DND-41 (cell line): ENCODE results near the gene PRICKLE3.

ENCODE experiments used
- ATAC-seq: fragments of 200-7000 bp; cut with Tn5 transposase; 3 replicates; pipeline ENCODE4 v1.9.1; 2021; ENCODE audit warnings: low read depth; ENCODE audit not compliant: insufficient read depth
- DNase-seq: peaks from one replicate; pipeline ENCODE4 v3.0.0-alpha.2; 2020
- H2AFZ ChIP-seq: 2 replicates; pipeline ENCODE4 v1.6.0; 2012; ENCODE audit warnings: low read depth, low read length
- H3K27ac ChIP-seq: 2 replicates; pipeline ENCODE4 v1.5.1; 2012; ENCODE audit warnings: low read length, inconsistent platforms
- H3K27me3 ChIP-seq: fragments of 200-600 bp; sonication (generic); 2 replicates; pipeline ENCODE4 v1.6.0; 2012; ENCODE audit warnings: low read length, mild to moderate bottlenecking, inconsistent platforms; ENCODE audit not compliant: insufficient read depth, poor library complexity
- H3K36me3 ChIP-seq: 2 replicates; pipeline ENCODE4 v1.5.1; 2012; ENCODE audit warnings: low read length, inconsistent platforms; ENCODE audit not compliant: insufficient read depth
- H3K4me1 ChIP-seq: 2 replicates; pipeline ENCODE4 v1.5.1; 2012; ENCODE audit warnings: mild to moderate bottlenecking, low read length; ENCODE audit not compliant: insufficient read depth
- H3K4me2 ChIP-seq: 2 replicates; pipeline ENCODE4 v1.6.0; 2012; ENCODE audit warnings: mild to moderate bottlenecking, moderate library complexity, low read length, inconsistent platforms; ENCODE audit not compliant: insufficient read depth
- H3K4me3 ChIP-seq, 2 experiments: fragments of 200-600 bp in 1 of 2; shearing (Covaris generic) in 1 of 2; 2 replicates each; pipeline ENCODE4 v1.5.1; 2012 to 2016; ENCODE audit warnings: inconsistent platforms in 2 of 2, low read length in 2 of 2, mild to moderate bottlenecking in 2 of 2, low read depth in 1 of 2, moderate library complexity in 1 of 2
- H3K79me2 ChIP-seq: 2 replicates; pipeline ENCODE4 v1.6.0; 2012; ENCODE audit warnings: low read length, inconsistent platforms; ENCODE audit not compliant: insufficient read depth
- H3K9ac ChIP-seq: 2 replicates; pipeline ENCODE4 v1.6.0; 2012; ENCODE audit warnings: low read depth, mild to moderate bottlenecking, inconsistent platforms, low read length, moderate library complexity
- H3K9me3 ChIP-seq: 2 replicates; pipeline ENCODE4 v1.5.1; 2012; ENCODE audit warnings: low read length, moderate library complexity, mild to moderate bottlenecking, inconsistent platforms; ENCODE audit not compliant: insufficient read depth, severe bottlenecking
- H4K20me1 ChIP-seq: 2 replicates; pipeline ENCODE4 v1.6.0; 2012; ENCODE audit warnings: low read length; ENCODE audit not compliant: insufficient read depth
- EZH2 ChIP-seq: IDR thresholded peaks from 3 replicates; pipeline ENCODE4 v1.6.1; 2012; ENCODE audit warnings: borderline replicate concordance, low read depth, mild to moderate bottlenecking, moderate library complexity, low read length, inconsistent platforms; ENCODE audit not compliant: severe bottlenecking
- TF ChIP-seq, protein P1 (sequence below): IDR thresholded peaks from 2 replicates; pipeline ENCODE4 v1.5.1; 2012; ENCODE audit warnings: borderline replicate concordance, low read length, moderate library complexity, mild to moderate bottlenecking; ENCODE audit not compliant: poor library complexity, severe bottlenecking; ENCODE audit errors: extremely low read depth

Gene PRICKLE3

GRCh38 chrX:49228185-49228584 lies 42.0 kb upstream of the PRICKLE3 start:
- Histone ChIP-seq H4K20me1 (no peaks in the 10 kb centered on the region), H2AFZ (no peak overlapping the region), H3K4me2 (no peak overlapping the region), H3K4me3 (no peak overlapping the region), H3K9me3 (no peaks in the 10 kb centered on the region), H3K4me1 (no peaks in the 10 kb centered on the region), H3K36me3 (no peaks in the 10 kb centered on the region), H3K9ac (no peak overlapping the region), H3K27me3 (no peaks in the 10 kb centered on the region), H3K27ac (no peak overlapping the region), H3K79me2 (no peaks in the 10 kb centered on the region)
- TF ChIP-seq, protein P1, sequence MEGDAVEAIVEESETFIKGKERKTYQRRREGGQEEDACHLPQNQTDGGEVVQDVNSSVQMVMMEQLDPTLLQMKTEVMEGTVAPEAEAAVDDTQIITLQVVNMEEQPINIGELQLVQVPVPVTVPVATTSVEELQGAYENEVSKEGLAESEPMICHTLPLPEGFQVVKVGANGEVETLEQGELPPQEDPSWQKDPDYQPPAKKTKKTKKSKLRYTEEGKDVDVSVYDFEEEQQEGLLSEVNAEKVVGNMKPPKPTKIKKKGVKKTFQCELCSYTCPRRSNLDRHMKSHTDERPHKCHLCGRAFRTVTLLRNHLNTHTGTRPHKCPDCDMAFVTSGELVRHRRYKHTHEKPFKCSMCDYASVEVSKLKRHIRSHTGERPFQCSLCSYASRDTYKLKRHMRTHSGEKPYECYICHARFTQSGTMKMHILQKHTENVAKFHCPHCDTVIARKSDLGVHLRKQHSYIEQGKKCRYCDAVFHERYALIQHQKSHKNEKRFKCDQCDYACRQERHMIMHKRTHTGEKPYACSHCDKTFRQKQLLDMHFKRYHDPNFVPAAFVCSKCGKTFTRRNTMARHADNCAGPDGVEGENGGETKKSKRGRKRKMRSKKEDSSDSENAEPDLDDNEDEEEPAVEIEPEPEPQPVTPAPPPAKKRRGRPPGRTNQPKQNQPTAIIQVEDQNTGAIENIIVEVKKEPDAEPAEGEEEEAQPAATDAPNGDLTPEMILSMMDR: no peak
- no peak for TF ChIP-seq EZH2
- ATAC-seq: no peak
- DNase-seq: no peak

DNA sequence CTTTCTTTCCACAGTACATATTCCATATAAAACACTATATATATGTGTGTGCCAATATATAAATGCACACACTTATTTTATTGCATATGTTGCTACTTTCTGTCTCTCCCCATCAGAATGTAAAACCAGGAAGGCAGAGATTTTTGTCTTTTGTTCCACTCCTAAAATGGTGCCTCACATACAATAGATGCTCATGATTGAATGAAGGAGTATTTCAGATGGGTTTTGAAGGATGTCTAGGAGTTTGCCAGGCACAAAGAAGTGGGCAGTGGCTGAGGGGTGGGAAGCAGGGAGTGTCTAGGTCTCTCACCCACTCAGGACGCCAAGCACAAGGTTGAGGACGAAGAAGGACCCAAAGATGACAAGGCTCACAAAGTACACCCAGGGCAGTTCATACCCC lies 41.6 kb upstream of the PRICKLE3 start:
- ATAC-seq: no peak
- no peaks in the 10 kb centered on the region for H3K79me2 ChIP-seq
- no peaks in the 10 kb centered on the region for H4K20me1 ChIP-seq
- TF ChIP-seq, protein P1: no peak
- no peak for TF ChIP-seq EZH2
- H3K4me3 ChIP-seq: no peak overlapping the region
- H3K27ac ChIP-seq: no peak overlapping the region
- no peak overlapping the region for H2AFZ ChIP-seq
- H3K4me1 ChIP-seq: no peaks in the 10 kb centered on the region
- no peaks in the 10 kb centered on the region for H3K27me3 ChIP-seq
- H3K9ac ChIP-seq: no peak overlapping the region
- no peak overlapping the region for H3K4me2 ChIP-seq
- DNase-seq: no peak
- H3K9me3 ChIP-seq: no peaks in the 10 kb centered on the region
- no peaks in the 10 kb centered on the region for H3K36me3 ChIP-seq

DNA sequence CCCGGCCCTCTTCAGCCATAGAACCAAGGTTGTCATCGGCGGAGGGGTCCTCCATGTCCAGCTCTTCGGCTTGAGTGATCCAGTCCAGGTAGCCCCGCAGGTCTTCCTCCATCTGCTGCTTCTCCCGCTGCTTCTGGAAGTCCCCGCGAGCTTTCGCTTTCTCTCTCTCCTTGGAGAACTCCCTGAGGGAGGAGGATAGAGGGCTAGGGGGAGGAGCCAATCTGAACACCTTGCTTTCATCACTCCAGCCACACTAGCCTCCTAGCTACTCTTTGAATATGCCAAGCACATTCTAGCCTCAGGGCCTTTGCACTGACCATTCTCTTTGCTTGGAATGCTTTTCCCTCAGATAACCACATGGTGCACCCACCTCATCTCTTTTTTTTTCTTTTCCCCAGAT lies 40.8 kb upstream of the PRICKLE3 start:
- no peaks in the 10 kb centered on the region for H3K9me3 ChIP-seq
- H3K4me3 ChIP-seq: no peak overlapping the region
- no peak overlapping the region for H3K9ac ChIP-seq
- H3K27ac ChIP-seq: no peak overlapping the region
- no peak overlapping the region for H2AFZ ChIP-seq
- H3K27me3 ChIP-seq: no peaks in the 10 kb centered on the region
- no peaks in the 10 kb centered on the region for H4K20me1 ChIP-seq
- no peaks in the 10 kb centered on the region for H3K36me3 ChIP-seq
- ATAC-seq (no peak), DNase-seq (no peak)
- H3K4me2 ChIP-seq: no peak overlapping the region
- no peak for TF ChIP-seq EZH2
- TF ChIP-seq, protein P1: no peak
- H3K4me1 ChIP-seq: no peaks in the 10 kb centered on the region
- H3K79me2 ChIP-seq: no peaks in the 10 kb centered on the region

DNA sequence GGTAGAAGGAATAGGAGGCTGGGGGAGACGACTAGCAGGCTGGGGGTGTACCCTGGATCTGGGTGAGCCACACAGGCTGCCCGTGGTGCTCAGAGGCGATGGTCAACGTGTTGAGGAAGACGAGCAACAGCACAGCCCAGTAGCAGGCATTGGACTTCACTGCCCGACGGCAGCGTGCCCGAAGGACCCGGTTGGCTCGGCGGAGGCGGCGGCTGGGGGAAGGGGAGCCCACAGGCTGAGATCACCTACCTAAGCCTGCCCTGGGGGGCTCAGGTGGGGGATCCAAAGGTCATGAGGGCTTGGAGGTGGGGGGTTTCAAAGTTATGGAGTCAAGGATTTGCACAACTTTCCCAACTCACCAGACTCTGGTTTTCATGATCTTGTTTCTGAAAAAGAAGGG lies 39.7 kb upstream of the PRICKLE3 start:
- TF ChIP-seq EZH2: no peak
- TF ChIP-seq, protein P1: no peak

More for the DNA sequence above, 39.7 kb upstream of the PRICKLE3 start:
- no peak overlapping the region for H3K4me2 ChIP-seq
- no peak for ATAC-seq
- H4K20me1 ChIP-seq: no peaks in the 10 kb centered on the region
- H3K4me3 ChIP-seq: no peak overlapping the region
- H3K9me3 ChIP-seq: no peaks in the 10 kb centered on the region
- DNase-seq: no peak
- no peaks in the 10 kb centered on the region for H3K36me3 ChIP-seq
- H2AFZ ChIP-seq: no peak overlapping the region
- H3K27ac ChIP-seq: no peak overlapping the region
- no peaks in the 10 kb centered on the region for H3K4me1 ChIP-seq
- H3K27me3 ChIP-seq: no peaks in the 10 kb centered on the region
- H3K79me2 ChIP-seq: no peaks in the 10 kb centered on the region
- no peak overlapping the region for H3K9ac ChIP-seq
